Measurements from ENCODE around the gene ITGA8.

GRCh38 chr10:15712883-15713282, 6.8 kb downstream of the ITGA8 start:
- TF ChIP-seq CTCF (conservative IDR thresholded peaks at IDR 0.05; ENCODE audit: low read depth, low read length), result no peak
- TF ChIP-seq POLR2A (IDR thresholded peaks at IDR 0.05; ENCODE audit: low read depth, low read length), result no peak
